NB4 (cell line): ENCODE results near the gene ZFP3.
"Not testable (repeated sequence)": the region's sequence is repeated elsewhere in the genome, so short reads cannot be mapped to it uniquely, and the experiment has no call there.

Experiments
- DNase-seq: peaks from one replicate; pipeline ENCODE4 v3.0.0; 2010; ENCODE audit warnings: low read depth
- H3K4me3 ChIP-seq: one replicate; pipeline ENCODE4 v1.5.1; 2011; ENCODE audit warnings: mild to moderate bottlenecking, low read depth, low read length, moderate library complexity
- CTCF ChIP-seq: IDR thresholded peaks from one replicate; pipeline ENCODE4 v1.5.1; 2012; ENCODE audit warnings: low read depth, low read length
- MAX ChIP-seq: IDR thresholded peaks from 2 replicates; pipeline ENCODE4 v1.6.1; 2011; ENCODE audit warnings: low read depth, low read length
- MYC ChIP-seq: IDR thresholded peaks from 2 replicates; pipeline ENCODE4 v1.6.1; 2011; ENCODE audit warnings: low read depth, low read length
- POLR2A ChIP-seq: IDR thresholded peaks from 2 replicates; pipeline ENCODE4 v1.6.1; 2011; ENCODE audit warnings: mild to moderate bottlenecking; ENCODE audit not compliant: insufficient read length; ENCODE audit errors: extremely low read depth

The ZFP3 gene

GRCh38 chr17:5123343-5124124 lies 45.3 kb downstream of the ZFP3 start:
- no peak overlapping the region for H3K4me3 ChIP-seq
- no peak for TF ChIP-seq MYC
- no peak for DNase-seq

- DNase-seq, H3K4me3 ChIP-seq: not testable (repeated sequence)
Observed at GRCh38 chr17:5124125-5124760, 46.0 kb downstream of the ZFP3 start.

- H3K4me3 ChIP-seq = not testable (repeated sequence)
- DNase-seq = peak; percentile 13
Observed at GRCh38 chr17:5124896-5125295, 46.6 kb downstream of the ZFP3 start.

GRCh38 chr17:5126719-5127488 lies 48.6 kb downstream of the ZFP3 start:
- H3K4me3 ChIP-seq = no peak overlapping the region
- no peak for TF ChIP-seq MYC
- TF ChIP-seq MAX = no peak
- TF ChIP-seq CTCF = no peak
- no peak for DNase-seq

GRCh38 chr17:5127910-5128309 lies 49.6 kb downstream of the ZFP3 start:
- no peak for DNase-seq
- H3K4me3 ChIP-seq = no peak overlapping the region
- no peak for TF ChIP-seq MAX
- TF ChIP-seq CTCF = no peak
- no peak for TF ChIP-seq MYC
- TF ChIP-seq POLR2A = no peak

GRCh38 chr17:5128387-5128786 lies 50.1 kb downstream of the ZFP3 start:
- not testable (repeated sequence) for H3K4me3 ChIP-seq, DNase-seq

GRCh38 chr17:5128905-5129535 lies 50.8 kb downstream of the ZFP3 start:
- H3K4me3 ChIP-seq = no peak overlapping the region
- no peak for DNase-seq
- TF ChIP-seq POLR2A (no peak), MAX (no peak), MYC (no peak), CTCF (no peak)

- not testable (repeated sequence) for H3K4me3 ChIP-seq, DNase-seq
Observed at GRCh38 chr17:5129770-5130169, 51.5 kb downstream of the ZFP3 start.

GRCh38 chr17:5130261-5130660 lies 52.0 kb downstream of the ZFP3 start:
- H3K4me3 ChIP-seq, DNase-seq: not testable (repeated sequence)

GRCh38 chr17:5130687-5131086 lies 52.4 kb downstream of the ZFP3 start:
- DNase-seq, H3K4me3 ChIP-seq: not testable (repeated sequence)
